Cardiac atrium fibroblast (primary cell): ENCODE measurements around the gene C6orf58. TPM values are rescaled to one million over a fixed set of nuclear protein-coding genes. Genes with fewer than 3 reads are reported as not detected.

Experiments
- total RNA-seq: library from RNA; depleted of rRNA; stranded (reverse); fragments of >200 nt; gene quantifications from 2 replicates; pipeline ENCODE4 v1.2.3, GENCODE V29; 2015

C6orf58 gene
- not detected in 2 replicates for total RNA-seq

GRCh38 chr6:127576874-127577273 is at the start of gene C6orf58:
Gene C6orf58 (plus strand): TSS chr6:127577174. CDS start chr6:127577186, 12 bp downstream.

Other genes starting within 250 kb of the C6orf58 start
- 63.5 and 72.3 TPM in 2 replicates for gene ECHDC1, start 233.6 kb upstream of the C6orf58 start, total RNA-seq
- 0.90 and 0.97 TPM in 2 replicates for gene KIAA0408, start 117.8 kb upstream of the C6orf58 start, total RNA-seq